Upper lobe of left lung (tissue), 6 donors: ENCODE results near the gene PXN. TPM values are rescaled to one million over a fixed set of nuclear protein-coding genes. Genes with fewer than 3 reads are reported as not detected.
"Not testable (repeated sequence)": the region's sequence is repeated elsewhere in the genome, so short reads cannot be mapped to it uniquely, and the experiment has no call there.

Experiments
- ATAC-seq, 2 donors: fragments of 200-7000 bp; cut with Tn5 transposase; one replicate each; pipeline ENCODE4 v1.9.1; 2022; ENCODE audit warnings: mild to moderate bottlenecking in 2 of 2, moderate library complexity in 2 of 2; ENCODE audit not compliant: low FRiP score in 2 of 2
- DNase-seq, 2 donors: peaks; one replicate each; pipeline ENCODE4 v3.0.0-alpha.2; 2019 to 2020
- H3K27ac ChIP-seq, 4 donors: fragments of 200-600 bp; sonication (generic); one replicate each; pipeline ENCODE4 v1.5.1; 2016 to 2019
- H3K27me3 ChIP-seq, 4 donors: fragments of 200-600 bp; sonication (generic); one replicate each; pipeline ENCODE4 v1.5.1; 2017 to 2019
- H3K36me3 ChIP-seq, 4 donors: fragments of 200-600 bp; sonication (generic); one replicate each; pipeline ENCODE4 v1.5.1; 2016 to 2019
- H3K4me1 ChIP-seq, 4 donors: fragments of 200-600 bp; sonication (generic); one replicate each; pipeline ENCODE4 v1.5.1; 2018 to 2019
- H3K4me3 ChIP-seq, 4 donors: fragments of 200-600 bp; sonication (generic); one replicate each; pipeline ENCODE4 v1.5.1; 2017 to 2019; ENCODE audit warnings: mild to moderate bottlenecking in 2 of 4, moderate library complexity in 1 of 4
- H3K9me3 ChIP-seq, 4 donors: fragments of 200-600 bp; sonication (generic); one replicate each; pipeline ENCODE4 v1.5.1; 2018 to 2019
- EP300 ChIP-seq, 4 donors: sonication (generic); formaldehyde crosslinking; IDR thresholded peaks; one replicate each; pipeline ENCODE4 v1.5.1; 2017; ENCODE audit warnings: antibody characterized with exemption in 4 of 4, control low read depth in 2 of 4
- POLR2A ChIP-seq, 4 donors: fragments of 450-650 bp; IDR thresholded peaks; one replicate each; pipeline ENCODE4 v1.5.1; 2016 to 2017; ENCODE audit warnings: antibody characterized with exemption in 4 of 4, mild to moderate bottlenecking in 2 of 4
- POLR2AphosphoS5 ChIP-seq, 2 donors: sonication (generic); formaldehyde crosslinking; IDR thresholded peaks; one replicate each; pipeline ENCODE4 v1.5.1; 2017; ENCODE audit warnings: antibody characterized with exemption in 2 of 2
- WGBS, 2 donors: methylation state at CpG; one replicate each; pipeline ENCODE4 v1.1.5; 2017 to 2018; 5-methylcytosine and 5-hydroxymethylcytosine counted together
- total RNA-seq, 6 donors: library from RNA; depleted of rRNA in 4 of 6; stranded (reverse); fragments of >200 nt in 4 of 6; gene quantifications; one replicate each; pipeline versions ENCODE4 v1.1.0 to v1.2.1, GENCODE V29; 2016 to 2021
- TF ChIP-seq, protein P1 (sequence below), 6 experiments: fragments of 450-650 bp in 4 of 6; fragments of 200-600 bp in 2 of 6; sonication (generic) in 2 of 6; IDR thresholded peaks; one replicate each; pipeline ENCODE4 v1.5.1; 2016 to 2019; ENCODE audit warnings: antibody characterized with exemption in 6 of 6
- donor health status: DM: no; HTN: no; CAD: no; lungs with moderate emphysema.
- donor health status: DM: no; HTN: yes; CAD: no; lungs with severe emphysema.

Gene PXN
- total RNA-seq, 6 donors from 2014 or later, result 67.8 to 210 (median 116) TPM

DNA sequence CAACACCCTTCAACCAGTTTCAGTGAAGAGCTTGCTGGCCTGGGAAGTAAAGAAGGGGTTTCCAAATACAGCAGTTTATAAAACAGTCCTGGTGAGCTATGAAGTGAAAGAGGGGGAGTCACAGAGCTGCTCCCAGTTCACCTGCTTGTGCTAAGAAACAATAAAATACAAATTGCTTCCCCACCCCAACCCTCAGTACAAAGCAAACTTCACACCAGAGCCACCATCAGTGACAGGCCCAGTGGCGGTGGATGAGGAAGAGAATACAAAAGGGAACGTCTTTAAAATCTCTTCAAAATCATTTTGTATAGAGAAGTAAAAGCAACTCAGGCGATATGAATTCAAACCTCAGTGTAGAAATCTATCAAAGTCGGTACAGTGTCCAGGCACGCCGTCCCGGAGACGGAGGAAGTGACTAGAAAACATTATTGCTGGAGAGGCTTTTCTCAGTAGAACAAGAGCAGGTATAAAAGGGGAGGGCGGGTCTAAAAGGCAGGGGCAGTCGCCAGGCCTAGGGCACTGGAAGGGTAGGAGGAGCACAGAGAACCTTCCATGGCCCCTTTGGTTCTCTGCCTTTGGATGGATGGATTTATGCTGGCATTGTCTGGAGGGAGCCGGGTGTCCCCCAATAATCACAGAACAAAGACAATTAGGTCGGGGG lies 54.2 kb downstream of the PXN start:
- no peak for ATAC-seq
- Histone ChIP-seq H3K4me1 (no peaks in the 10 kb centered on the region), H3K4me3 (no peak overlapping the region), H3K36me3 (peaks cover 34 to 81% (median 62%) of the 10 kb centered on the region in 4 donors), H3K27me3 (no peaks in the 10 kb centered on the region), H3K27ac (no peak overlapping the region), H3K9me3 (no peaks in the 10 kb centered on the region)
- TF ChIP-seq EP300 (IDR thresholded peaks at IDR 0.05) (no peak), POLR2A (IDR thresholded peaks at IDR 0.05) (no peak), POLR2AphosphoS5 (IDR thresholded peaks at IDR 0.05) (no peak)
- TF ChIP-seq, protein P1, sequence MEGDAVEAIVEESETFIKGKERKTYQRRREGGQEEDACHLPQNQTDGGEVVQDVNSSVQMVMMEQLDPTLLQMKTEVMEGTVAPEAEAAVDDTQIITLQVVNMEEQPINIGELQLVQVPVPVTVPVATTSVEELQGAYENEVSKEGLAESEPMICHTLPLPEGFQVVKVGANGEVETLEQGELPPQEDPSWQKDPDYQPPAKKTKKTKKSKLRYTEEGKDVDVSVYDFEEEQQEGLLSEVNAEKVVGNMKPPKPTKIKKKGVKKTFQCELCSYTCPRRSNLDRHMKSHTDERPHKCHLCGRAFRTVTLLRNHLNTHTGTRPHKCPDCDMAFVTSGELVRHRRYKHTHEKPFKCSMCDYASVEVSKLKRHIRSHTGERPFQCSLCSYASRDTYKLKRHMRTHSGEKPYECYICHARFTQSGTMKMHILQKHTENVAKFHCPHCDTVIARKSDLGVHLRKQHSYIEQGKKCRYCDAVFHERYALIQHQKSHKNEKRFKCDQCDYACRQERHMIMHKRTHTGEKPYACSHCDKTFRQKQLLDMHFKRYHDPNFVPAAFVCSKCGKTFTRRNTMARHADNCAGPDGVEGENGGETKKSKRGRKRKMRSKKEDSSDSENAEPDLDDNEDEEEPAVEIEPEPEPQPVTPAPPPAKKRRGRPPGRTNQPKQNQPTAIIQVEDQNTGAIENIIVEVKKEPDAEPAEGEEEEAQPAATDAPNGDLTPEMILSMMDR (IDR thresholded peaks at IDR 0.05), result no peak
- no peak for DNase-seq
- WGBS, 2 donors, result 89 to 91% methylated on average over 12 of the region's 12 CpGs

DNA sequence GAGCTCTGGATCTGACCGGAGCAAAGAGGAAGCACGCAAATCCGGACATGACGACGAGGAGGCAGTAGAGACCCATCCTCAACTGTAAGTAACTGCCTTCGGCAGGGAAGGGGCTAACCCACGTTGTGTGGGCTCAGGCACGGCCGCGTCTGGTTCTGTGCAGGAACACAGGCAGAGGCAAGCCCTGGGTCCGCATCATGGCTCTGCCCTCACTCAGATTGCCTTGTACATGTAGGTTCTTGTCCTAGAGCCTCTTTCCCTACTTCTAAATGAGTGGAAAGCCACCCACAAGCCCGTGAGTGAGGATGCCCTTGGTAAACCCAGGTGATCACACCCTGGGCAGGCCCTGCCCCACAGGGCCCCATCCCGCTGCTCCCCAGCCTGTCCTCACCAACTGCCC lies 55.7 kb downstream of the PXN start:
- H3K36me3 ChIP-seq, result peaks cover 30 to 65% (median 49%) of the 10 kb centered on the region in 4 donors
- ATAC-seq, result no peak

DNA sequence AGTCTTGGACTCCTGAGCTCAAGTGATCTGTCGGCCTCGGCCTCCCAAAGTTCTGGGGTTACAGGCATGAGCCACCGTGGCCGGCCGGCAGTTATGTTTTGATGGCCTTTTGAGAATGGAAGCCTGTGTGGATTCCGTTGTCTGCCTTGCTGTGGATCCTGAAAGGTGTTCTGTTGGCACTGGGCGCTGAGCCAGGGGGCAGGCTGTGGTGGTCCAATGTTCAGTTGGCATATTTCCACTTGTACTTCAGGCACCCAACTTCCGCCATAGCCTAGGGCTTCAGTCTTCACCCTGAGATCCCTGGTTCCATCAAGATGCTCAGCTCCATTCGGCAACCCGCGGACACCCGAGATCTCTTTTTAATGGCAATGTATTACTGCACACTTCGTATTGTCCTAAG lies 58.3 kb downstream of the PXN start:
- TF ChIP-seq POLR2A (IDR thresholded peaks at IDR 0.05), result no peak
- TF ChIP-seq POLR2AphosphoS5 (IDR thresholded peaks at IDR 0.05), result no peak
- TF ChIP-seq EP300 (IDR thresholded peaks at IDR 0.05), result no peak
- TF ChIP-seq, protein P1 (IDR thresholded peaks at IDR 0.05), result no peak
- H3K4me1 ChIP-seq, result no peaks in the 10 kb centered on the region
- WGBS, 2 donors, result 93 to 94% methylated on average over 10 to 13 of the region's 13 CpGs
- no peak for DNase-seq
- no peaks in the 10 kb centered on the region for H3K9me3 ChIP-seq
- H3K36me3 ChIP-seq, result peaks cover 9 to 39% (median 22%) of the 10 kb centered on the region in 4 donors
- no peaks in the 10 kb centered on the region for H3K27me3 ChIP-seq
- no peak overlapping the region for H3K4me3 ChIP-seq
- H3K27ac ChIP-seq, result no peak overlapping the region
- no peak for ATAC-seq

More for the DNA sequence above, 55.7 kb downstream of the PXN start:
- H3K27ac ChIP-seq, result no peak overlapping the region
- 90 to 92% methylated on average over 11 to 13 of the region's 13 CpGs for WGBS, 2 donors
- no peak overlapping the region for H3K4me3 ChIP-seq
- no peak for DNase-seq
- TF ChIP-seq, protein P1 (IDR thresholded peaks at IDR 0.05), result no peak
- no peaks in the 10 kb centered on the region for H3K4me1 ChIP-seq
- H3K9me3 ChIP-seq, result no peaks in the 10 kb centered on the region
- H3K27me3 ChIP-seq, result no peaks in the 10 kb centered on the region

DNA sequence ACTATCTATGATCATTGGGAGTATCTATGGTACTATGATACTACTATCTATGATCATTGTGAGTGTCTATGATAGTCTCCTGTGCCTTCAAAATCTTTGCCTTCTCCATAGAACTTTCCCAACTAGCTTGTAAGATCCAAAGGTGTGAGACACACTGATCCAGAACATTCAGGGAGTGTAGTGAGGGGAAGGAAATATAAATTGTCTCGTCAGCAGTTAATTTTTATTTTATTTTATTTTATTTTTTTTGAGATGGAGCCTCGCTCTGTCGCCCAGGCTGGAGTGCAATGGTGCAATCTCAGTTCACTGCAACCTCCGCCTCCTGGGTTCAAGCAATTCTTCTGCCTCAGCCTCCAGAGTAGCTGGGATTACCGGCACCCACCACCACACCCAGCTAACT lies 58.7 kb downstream of the PXN start:
- not testable (repeated sequence) for H3K4me1 ChIP-seq, DNase-seq, ATAC-seq, H3K27ac ChIP-seq, H3K27me3 ChIP-seq, H3K4me3 ChIP-seq, H3K9me3 ChIP-seq
- peaks cover 5 to 35% (median 18%) of the 10 kb centered on the region in 4 donors for H3K36me3 ChIP-seq
- WGBS, 2 donors, result 96 to 97% methylated on average over 5 of the region's 5 CpGs

DNA sequence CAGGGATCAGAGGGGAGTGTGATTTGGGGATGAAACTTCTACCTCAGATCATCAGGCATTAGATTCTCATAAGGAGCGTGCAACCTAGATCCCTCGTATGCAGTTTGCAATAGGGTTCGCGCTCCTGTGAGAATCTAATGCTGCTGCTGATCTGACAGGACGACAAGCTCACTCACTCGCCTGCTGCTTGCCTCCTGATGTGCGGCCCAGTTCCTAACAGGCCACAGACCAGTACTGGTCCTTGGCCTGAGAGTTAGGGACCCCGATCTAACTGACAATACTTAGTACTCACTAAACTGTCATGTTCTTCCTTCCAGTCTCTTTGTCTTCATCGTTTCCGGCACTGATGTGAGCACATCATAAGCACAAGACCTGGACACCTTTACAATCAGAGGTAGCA lies 59.3 kb downstream of the PXN start:
- H3K9me3 ChIP-seq, result no peaks in the 10 kb centered on the region
- H3K36me3 ChIP-seq, result peaks cover 3 to 29% (median 13%) of the 10 kb centered on the region in 4 donors
- no peaks in the 10 kb centered on the region for H3K27me3 ChIP-seq
- TF ChIP-seq POLR2AphosphoS5 (IDR thresholded peaks at IDR 0.05) (no peak), EP300 (IDR thresholded peaks at IDR 0.05) (no peak), POLR2A (IDR thresholded peaks at IDR 0.05) (no peak)
- TF ChIP-seq, protein P1 (IDR thresholded peaks at IDR 0.05), result no peak
- no peak overlapping the region for H3K27ac ChIP-seq
- ATAC-seq, result no peak
- WGBS, 2 donors, result 95 to 100% methylated on average over 10 of the region's 10 CpGs
- H3K4me3 ChIP-seq, result no peak overlapping the region
- no peak for DNase-seq
- H3K4me1 ChIP-seq, result no peaks in the 10 kb centered on the region
